Measurements from ENCODE around the gene CNTLN. TPM values are rescaled to one million over a fixed set of nuclear protein-coding genes. Genes with fewer than 3 reads are reported as not detected.

Gene CNTLN
- total and polyA plus RNA-seq, 2 donors (not counting 1 experiment from before 2014, with no cell fraction given), result 9.1 to 13.0 TPM

DNA sequence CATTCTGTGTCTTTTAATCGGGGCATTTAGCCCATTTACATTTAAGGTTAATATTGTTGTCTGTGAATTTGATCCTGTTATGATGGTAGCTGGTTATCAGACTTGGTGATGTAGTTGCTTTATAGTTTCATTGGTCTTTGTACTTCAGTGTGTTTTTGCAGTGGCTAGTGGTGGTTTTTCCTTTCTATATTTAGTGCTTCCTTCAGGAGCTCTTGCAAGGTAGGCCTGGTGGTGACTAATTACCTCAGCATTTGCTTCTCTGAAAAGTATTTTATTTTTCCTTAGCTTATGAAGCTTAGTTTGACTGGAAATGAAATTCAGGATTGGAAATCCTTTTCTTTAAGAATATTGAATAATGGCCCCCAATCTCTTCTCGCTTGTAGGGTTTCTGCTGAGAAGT, 156.9 kb downstream of the CNTLN start:
- Histone ChIP-seq H3K79me2 (ENCODE audit: control insufficient read depth, insufficient read depth, low read length) (no peaks in the 10 kb centered on the region), H2AFZ (ENCODE audit: low read length) (no peak overlapping the region), H3K4me2 (ENCODE audit: extremely low read depth, insufficient read depth, low read length) (no peak overlapping the region), H3K9ac (ENCODE audit: insufficient read depth, low read length) (no peak overlapping the region), H3K36me3 (ENCODE audit: control insufficient read depth, insufficient read depth, low read length) (no peaks in the 10 kb centered on the region), H3K9me3 (ENCODE audit: control insufficient read depth, insufficient read depth, low read depth, low read length) (no peaks in the 10 kb centered on the region), H3K4me1 (ENCODE audit: control insufficient read depth, extremely low read depth, insufficient read depth, low read length) (no peaks in the 10 kb centered on the region), H3K4me3 (replicated peaks in 1 of 4; ENCODE audit: control extremely low read depth in 1 of 4, insufficient read depth in 1 of 4, low read depth in 3 of 4, low read length in 4 of 4) (no peak overlapping the region), H3K27me3 (ENCODE audit: control insufficient read depth, insufficient read depth, low read length) (no peaks in the 10 kb centered on the region), H3K27ac (ENCODE audit: insufficient read depth, low read length) (no peak overlapping the region), H4K20me1 (ENCODE audit: control insufficient read depth, extremely low read depth, insufficient read depth, low read length) (no peaks in the 10 kb centered on the region)
- TF ChIP-seq EZH2 (IDR thresholded peaks at IDR 0.05; ENCODE audit: low read length, missing control alignments), result no peak
- TF ChIP-seq, protein P1, sequence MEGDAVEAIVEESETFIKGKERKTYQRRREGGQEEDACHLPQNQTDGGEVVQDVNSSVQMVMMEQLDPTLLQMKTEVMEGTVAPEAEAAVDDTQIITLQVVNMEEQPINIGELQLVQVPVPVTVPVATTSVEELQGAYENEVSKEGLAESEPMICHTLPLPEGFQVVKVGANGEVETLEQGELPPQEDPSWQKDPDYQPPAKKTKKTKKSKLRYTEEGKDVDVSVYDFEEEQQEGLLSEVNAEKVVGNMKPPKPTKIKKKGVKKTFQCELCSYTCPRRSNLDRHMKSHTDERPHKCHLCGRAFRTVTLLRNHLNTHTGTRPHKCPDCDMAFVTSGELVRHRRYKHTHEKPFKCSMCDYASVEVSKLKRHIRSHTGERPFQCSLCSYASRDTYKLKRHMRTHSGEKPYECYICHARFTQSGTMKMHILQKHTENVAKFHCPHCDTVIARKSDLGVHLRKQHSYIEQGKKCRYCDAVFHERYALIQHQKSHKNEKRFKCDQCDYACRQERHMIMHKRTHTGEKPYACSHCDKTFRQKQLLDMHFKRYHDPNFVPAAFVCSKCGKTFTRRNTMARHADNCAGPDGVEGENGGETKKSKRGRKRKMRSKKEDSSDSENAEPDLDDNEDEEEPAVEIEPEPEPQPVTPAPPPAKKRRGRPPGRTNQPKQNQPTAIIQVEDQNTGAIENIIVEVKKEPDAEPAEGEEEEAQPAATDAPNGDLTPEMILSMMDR (conservative IDR thresholded peaks at IDR 0.05 in 1 of 2, IDR thresholded peaks at IDR 0.05 in 1 of 2; ENCODE audit: low read depth in 1 of 2, low read length in 2 of 2), result no peak
- peak in 1 of 2 donors; percentile 83 for DNase-seq (ENCODE audit: low read depth in 2 of 2)

DNA sequence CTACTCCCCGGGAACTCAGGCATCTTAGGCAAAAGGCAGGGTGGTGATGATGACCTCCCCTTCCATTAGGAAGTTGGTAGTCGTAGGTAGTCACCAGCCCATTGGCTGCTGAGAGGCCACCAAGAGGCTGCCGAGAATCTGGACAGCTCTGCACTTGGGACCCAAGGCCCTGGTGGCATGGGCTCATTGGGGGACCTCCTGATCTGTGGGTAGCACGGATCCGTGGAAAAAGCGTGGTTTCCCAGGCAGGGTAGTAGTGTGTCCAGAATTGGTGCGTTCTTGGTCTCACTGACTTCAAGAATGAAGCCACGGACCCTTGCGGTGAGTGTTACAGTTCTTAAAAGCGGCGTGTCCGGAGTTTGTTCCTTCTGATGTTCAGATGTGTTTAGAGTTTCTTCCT, 158.8 kb downstream of the CNTLN start:
- TF ChIP-seq EZH2 (IDR thresholded peaks at IDR 0.05; ENCODE audit: low read length, missing control alignments), result no peak
- TF ChIP-seq, protein P1 (conservative IDR thresholded peaks at IDR 0.05 in 1 of 2, IDR thresholded peaks at IDR 0.05 in 1 of 2; ENCODE audit: low read depth in 1 of 2, low read length in 2 of 2), result no peak
- Histone ChIP-seq H3K4me2 (ENCODE audit: extremely low read depth, insufficient read depth, low read length) (no peak overlapping the region), H3K27ac (ENCODE audit: insufficient read depth, low read length) (no peak overlapping the region), H3K4me1 (ENCODE audit: control insufficient read depth, extremely low read depth, insufficient read depth, low read length) (no peaks in the 10 kb centered on the region), H4K20me1 (ENCODE audit: control insufficient read depth, extremely low read depth, insufficient read depth, low read length) (no peaks in the 10 kb centered on the region), H3K36me3 (ENCODE audit: control insufficient read depth, insufficient read depth, low read length) (no peaks in the 10 kb centered on the region), H3K4me3 (replicated peaks in 1 of 4; ENCODE audit: control extremely low read depth in 1 of 4, insufficient read depth in 1 of 4, low read depth in 3 of 4, low read length in 4 of 4) (no peak overlapping the region), H3K79me2 (ENCODE audit: control insufficient read depth, insufficient read depth, low read length) (no peaks in the 10 kb centered on the region), H3K27me3 (ENCODE audit: control insufficient read depth, insufficient read depth, low read length) (no peaks in the 10 kb centered on the region), H3K9me3 (ENCODE audit: control insufficient read depth, insufficient read depth, low read depth, low read length) (no peaks in the 10 kb centered on the region), H2AFZ (ENCODE audit: low read length) (no peak overlapping the region), H3K9ac (ENCODE audit: insufficient read depth, low read length) (no peak overlapping the region)
- DNase-seq (ENCODE audit: low read depth in 2 of 2), result no peak

DNA sequence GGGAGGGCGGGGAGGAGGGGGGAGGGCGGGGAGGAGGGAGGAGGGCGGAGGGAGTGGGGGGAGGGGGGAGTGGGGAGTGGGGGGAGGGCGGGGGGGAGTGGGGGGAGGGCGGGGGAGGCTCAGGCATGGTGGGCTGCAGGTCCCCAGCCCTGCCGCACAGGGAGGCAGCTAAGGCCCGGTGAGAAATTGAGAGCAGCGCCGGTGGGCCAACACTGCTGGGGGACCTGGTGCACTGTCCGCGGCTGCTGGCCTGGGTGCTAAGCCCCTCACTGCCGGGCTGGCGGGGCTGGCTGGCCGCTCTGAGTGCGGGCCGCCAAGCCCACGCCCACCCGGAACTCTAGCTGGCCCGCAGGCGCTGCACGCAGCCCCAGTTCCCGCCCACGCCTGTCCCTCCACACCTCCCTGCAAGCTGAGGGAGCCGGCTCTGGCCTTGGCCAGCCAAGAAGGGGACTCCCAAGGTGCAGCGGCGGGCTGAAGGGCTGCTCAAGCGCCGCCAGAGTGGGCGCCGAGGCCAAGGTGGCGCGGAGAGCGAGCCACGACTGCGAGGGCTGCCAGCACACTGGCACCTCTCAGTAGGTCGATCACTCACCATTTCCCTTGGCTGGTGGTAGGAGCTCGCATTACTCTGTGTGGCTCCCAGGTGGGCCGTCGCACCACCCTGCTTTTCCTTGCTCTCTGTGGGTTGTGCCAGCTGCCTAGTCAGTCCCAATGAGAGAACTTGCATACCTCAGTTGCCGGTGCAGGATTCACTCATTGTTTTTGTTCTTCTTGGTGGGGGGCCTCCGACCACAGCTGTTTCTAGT, 160.2 kb downstream of the CNTLN start:
- TF ChIP-seq EZH2 (IDR thresholded peaks at IDR 0.05; ENCODE audit: low read length, missing control alignments), result no peak
- TF ChIP-seq, protein P1 (conservative IDR thresholded peaks at IDR 0.05 in 1 of 2, IDR thresholded peaks at IDR 0.05 in 1 of 2; ENCODE audit: low read depth in 1 of 2, low read length in 2 of 2), result no peak
- Histone ChIP-seq H3K36me3 (ENCODE audit: control insufficient read depth, insufficient read depth, low read length) (no peaks in the 10 kb centered on the region), H4K20me1 (ENCODE audit: control insufficient read depth, extremely low read depth, insufficient read depth, low read length) (no peaks in the 10 kb centered on the region), H3K27me3 (ENCODE audit: control insufficient read depth, insufficient read depth, low read length) (no peaks in the 10 kb centered on the region), H3K4me2 (ENCODE audit: extremely low read depth, insufficient read depth, low read length) (no peak overlapping the region), H3K4me3 (replicated peaks in 1 of 4; ENCODE audit: control extremely low read depth in 1 of 4, insufficient read depth in 1 of 4, low read depth in 3 of 4, low read length in 4 of 4) (no peak overlapping the region), H3K9ac (ENCODE audit: insufficient read depth, low read length) (no peak overlapping the region), H3K9me3 (ENCODE audit: control insufficient read depth, insufficient read depth, low read depth, low read length) (no peaks in the 10 kb centered on the region), H2AFZ (ENCODE audit: low read length) (no peak overlapping the region), H3K79me2 (ENCODE audit: control insufficient read depth, insufficient read depth, low read length) (no peaks in the 10 kb centered on the region), H3K4me1 (ENCODE audit: control insufficient read depth, extremely low read depth, insufficient read depth, low read length) (no peaks in the 10 kb centered on the region), H3K27ac (ENCODE audit: insufficient read depth, low read length) (no peak overlapping the region)
- no peak for DNase-seq (ENCODE audit: low read depth in 2 of 2)
